Keratinocyte (primary cell): ENCODE measurements around the gene ZNF830.

ENCODE experiments used
- CTCF ChIP-seq, 3 experiments: IDR thresholded peaks in 1 of 3; conservative IDR thresholded peaks in 1 of 3; optimal IDR thresholded peaks in 1 of 3; 2 replicates in 2 of 3; 3 replicates in 1 of 3; pipeline versions ENCODE3 to v1.5.1; 2011; ENCODE audit warnings: low read length in 3 of 3, mild to moderate bottlenecking in 3 of 3, moderate library complexity in 2 of 3, control low read depth in 1 of 3, inconsistent platforms in 1 of 3; ENCODE audit not compliant: insufficient read depth in 2 of 3; ENCODE audit errors: extremely low read depth in 1 of 3
- EZH2 ChIP-seq: IDR thresholded peaks from one replicate; pipeline ENCODE4 v1.6.1; 2012; ENCODE audit warnings: inconsistent platforms, mild to moderate bottlenecking, low read length, moderate library complexity

GRCh38 chr17:35006345-35006744 is 45.0 kb downstream of the ZNF830 start:
- no peak for TF ChIP-seq CTCF (optimal IDR thresholded peaks at IDR 0.05 in 1 of 3, IDR thresholded peaks at IDR 0.05 in 1 of 3, conservative IDR thresholded peaks at IDR 0.05 in 1 of 3; ENCODE audit: extremely low read depth in 1 of 3, insufficient read depth in 2 of 3, low read length in 3 of 3)
- TF ChIP-seq EZH2 = no peak
